ENCODE measurements around the gene TMEM222. TPM values are rescaled to one million over a fixed set of nuclear protein-coding genes. Genes with fewer than 3 reads are reported as not detected.

The TMEM222 gene
- total and polyA plus RNA-seq, 10 of the 15 experiments (the other 5 are each of a cell fraction or from before 2014, with no cell fraction given) = 3.8 to 43.5 (median 35.4) TPM

DNA sequence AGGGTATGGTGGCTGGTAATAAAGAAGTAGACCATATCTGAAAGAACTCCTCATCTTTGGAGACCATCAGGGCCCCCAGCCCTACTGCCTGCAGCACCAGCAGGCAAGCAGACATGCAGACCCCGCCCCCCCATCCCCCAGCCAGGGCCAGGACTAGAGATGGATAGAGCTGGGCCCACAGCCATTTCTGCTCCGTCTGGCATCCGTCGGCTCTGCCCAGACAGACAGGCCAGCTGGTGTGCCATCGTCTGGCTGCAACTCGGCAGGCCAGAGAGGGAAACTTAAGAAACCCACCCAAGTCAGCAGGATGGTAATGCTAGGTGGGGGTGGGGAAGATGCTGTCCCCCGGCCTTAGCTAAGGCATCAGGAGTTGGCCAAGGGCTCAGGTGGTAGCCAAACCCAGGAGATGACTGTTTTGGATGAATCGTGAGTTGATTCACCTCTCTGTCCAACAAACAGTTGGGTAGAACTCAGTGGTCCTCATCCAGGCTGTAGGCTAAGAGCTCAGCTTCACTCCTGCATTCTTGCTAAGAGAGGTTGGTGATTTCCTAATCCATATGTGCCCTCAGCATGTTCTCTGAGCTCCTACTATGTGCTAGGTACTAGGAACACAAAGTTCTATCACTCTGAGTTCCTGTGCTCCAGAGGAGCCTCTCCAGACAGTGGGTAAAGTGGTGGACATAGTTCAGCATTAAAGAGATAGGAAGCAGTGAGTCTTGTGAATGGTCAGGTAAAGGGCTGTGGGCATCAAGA is 23.2 kb upstream of the TMEM222 start (continued):
- TF ChIP-seq CUX1 (IDR thresholded peaks at IDR 0.05; ENCODE audit: insufficient replicate concordance, low read depth, low read length) (no peak), GABPA (IDR thresholded peaks at IDR 0.05; ENCODE audit: low read depth) (no peak), NFIC (IDR thresholded peaks at IDR 0.05; ENCODE audit: low read depth, low read length) (no peak), EED (IDR thresholded peaks at IDR 0.05; ENCODE audit: low read depth) (no peak)

Data from GM12878 (cell line).